Keratinocyte (primary cell): ENCODE measurements around the gene MAGEA4. TPM values are rescaled to one million over a fixed set of nuclear protein-coding genes. Genes with fewer than 3 reads are reported as not detected.

ENCODE experiments used
- DNase-seq: peaks from one replicate; pipeline ENCODE4 v3.0.0-alpha.2; 2011; ENCODE audit warnings: low read depth, missing footprints, low spot score
- FAIRE-seq: peaks from 2 replicates; lab custom pipeline; 2011; peaks lifted over from hg19 to GRCh38; lab: Jason Lieb, UNC
- H2AFZ ChIP-seq: 2 replicates; pipeline ENCODE4 v1.6.0; 2012; ENCODE audit warnings: low read length, control low read depth, inconsistent platforms; ENCODE audit not compliant: control insufficient read depth
- H3K27ac ChIP-seq: 2 replicates; pipeline ENCODE4 v1.5.1; 2011; ENCODE audit warnings: low read length; ENCODE audit not compliant: control insufficient read depth, insufficient read depth
- H3K27me3 ChIP-seq: 3 replicates; pipeline ENCODE4 v1.6.0; 2011; ENCODE audit warnings: low read length; ENCODE audit not compliant: control insufficient read depth, insufficient read depth; ENCODE audit errors: extremely low read depth
- H3K36me3 ChIP-seq, 2 experiments: 2 replicates in 1 of 2; 3 replicates in 1 of 2; pipeline ENCODE4 v1.5.1; 2011; ENCODE audit warnings: low read length in 2 of 2, mild to moderate bottlenecking in 1 of 2; ENCODE audit not compliant: control insufficient read depth in 2 of 2, insufficient read depth in 2 of 2; ENCODE audit errors: extremely low read depth in 1 of 2
- H3K4me1 ChIP-seq: 3 replicates; pipeline ENCODE4 v1.5.1; 2011; ENCODE audit warnings: low read length; ENCODE audit not compliant: control insufficient read depth, insufficient read depth; ENCODE audit errors: extremely low read depth
- H3K4me2 ChIP-seq: 3 replicates; pipeline ENCODE4 v1.6.0; 2011; ENCODE audit warnings: low read depth, low read length; ENCODE audit not compliant: control insufficient read depth, insufficient read depth; ENCODE audit errors: extremely low read depth
- H3K4me3 ChIP-seq, 3 experiments: fragments of 200-600 bp in 1 of 3; sonication (generic) in 1 of 3; 2 replicates in 2 of 3; 3 replicates in 1 of 3; pipeline ENCODE4 v1.5.1; 2011 to 2016; ENCODE audit warnings: low read length in 3 of 3, mild to moderate bottlenecking in 3 of 3, control low read depth in 2 of 3, inconsistent platforms in 1 of 3, low read depth in 1 of 3, mixed read lengths in 1 of 3, mixed run types in 1 of 3, moderate library complexity in 1 of 3; ENCODE audit not compliant: control insufficient read depth in 2 of 3, insufficient read depth in 2 of 3; ENCODE audit errors: extremely low read depth in 1 of 3
- H3K79me2 ChIP-seq: 2 replicates; pipeline ENCODE4 v1.6.0; 2012; ENCODE audit warnings: low read length; ENCODE audit not compliant: control insufficient read depth, insufficient read depth
- H3K9ac ChIP-seq: 3 replicates; pipeline ENCODE4 v1.6.0; 2011; ENCODE audit warnings: low read length; ENCODE audit not compliant: control insufficient read depth, insufficient read depth; ENCODE audit errors: extremely low read depth
- H3K9me1 ChIP-seq: 3 replicates; pipeline ENCODE4 v1.6.0; 2011; ENCODE audit warnings: low read length; ENCODE audit not compliant: control insufficient read depth, insufficient read depth; ENCODE audit errors: extremely low read depth
- H3K9me3 ChIP-seq: 2 replicates; pipeline ENCODE4 v1.5.1; 2012; ENCODE audit warnings: low read depth, low read length; ENCODE audit not compliant: control insufficient read depth
- H4K20me1 ChIP-seq: 3 replicates; pipeline ENCODE4 v1.6.0; 2011; ENCODE audit warnings: low read length; ENCODE audit not compliant: control insufficient read depth, insufficient read depth; ENCODE audit errors: extremely low read depth
- EZH2 ChIP-seq: IDR thresholded peaks from one replicate; pipeline ENCODE4 v1.6.1; 2012; ENCODE audit warnings: inconsistent platforms, mild to moderate bottlenecking, low read length, moderate library complexity
- dilution Hi-C: fragments of 300-500 bp; cut with MboI; formaldehyde crosslinking; loops from one replicate; pipeline ENCODE4 v1.7.0; 2020; ENCODE audit warnings: low sequenced_read_pairs; ENCODE audit not compliant: extremely low pct_ligation_motif_present
- polyA minus RNA-seq, 3 experiments: library from RNA; depleted of rRNA, polyadenylated mRNA; stranded (reverse); fragments of >200 nt; gene quantifications; 1 replicate in 1 of 3; 2 replicates in 1 of 3; 3 replicates in 1 of 3; pipeline ENCODE4 v1.2.3, GENCODE V29; 2011
- polyA plus RNA-seq, 5 experiments: library from polyadenylated mRNA; depleted of rRNA in 3 of 5; stranded (reverse) in 3 of 5; stranded (forward) in 1 of 5; unstranded in 1 of 5; fragments of >200 nt; gene quantifications; 1 replicate in 1 of 5; 2 replicates in 3 of 5; 3 replicates in 1 of 5; pipeline versions ENCODE4 v1.2.1 to v1.2.3, GENCODE V29; 2011 to 2012; ENCODE audit warnings: missing spikeins in 2 of 5, low read depth in 1 of 5, low replicate concordance in 1 of 5
- TF ChIP-seq, protein P1 (sequence below), 3 experiments: IDR thresholded peaks in 1 of 3; conservative IDR thresholded peaks in 1 of 3; optimal IDR thresholded peaks in 1 of 3; 2 replicates in 2 of 3; 3 replicates in 1 of 3; pipeline versions ENCODE3 to v1.5.1; 2011; ENCODE audit warnings: low read length in 3 of 3, mild to moderate bottlenecking in 3 of 3, moderate library complexity in 2 of 3, control low read depth in 1 of 3, inconsistent platforms in 1 of 3; ENCODE audit not compliant: insufficient read depth in 2 of 3; ENCODE audit errors: extremely low read depth in 1 of 3

Gene MAGEA4, protein sequence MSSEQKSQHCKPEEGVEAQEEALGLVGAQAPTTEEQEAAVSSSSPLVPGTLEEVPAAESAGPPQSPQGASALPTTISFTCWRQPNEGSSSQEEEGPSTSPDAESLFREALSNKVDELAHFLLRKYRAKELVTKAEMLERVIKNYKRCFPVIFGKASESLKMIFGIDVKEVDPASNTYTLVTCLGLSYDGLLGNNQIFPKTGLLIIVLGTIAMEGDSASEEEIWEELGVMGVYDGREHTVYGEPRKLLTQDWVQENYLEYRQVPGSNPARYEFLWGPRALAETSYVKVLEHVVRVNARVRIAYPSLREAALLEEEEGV
- not detected in 3 replicates for polyA plus RNA-seq
- polyA plus RNA-seq (2011; ENCODE audit: low read depth) = not detected
- not detected in 2 replicates for polyA plus RNA-seq (2011; cell fraction: cytosol; rRNA removed)
- not detected in 2 replicates for polyA plus RNA-seq (2011; cell fraction: nucleus; rRNA removed)
- polyA plus RNA-seq (2012; ENCODE audit: low replicate concordance) = not detected in 2 replicates
- not detected in 3 replicates for polyA minus RNA-seq
- polyA minus RNA-seq (2011; cell fraction: cytosol; rRNA and poly(A)+ RNA removed) = not detected
- not detected in 2 replicates for polyA minus RNA-seq (2011; cell fraction: nucleus; rRNA and poly(A)+ RNA removed)

DNA sequence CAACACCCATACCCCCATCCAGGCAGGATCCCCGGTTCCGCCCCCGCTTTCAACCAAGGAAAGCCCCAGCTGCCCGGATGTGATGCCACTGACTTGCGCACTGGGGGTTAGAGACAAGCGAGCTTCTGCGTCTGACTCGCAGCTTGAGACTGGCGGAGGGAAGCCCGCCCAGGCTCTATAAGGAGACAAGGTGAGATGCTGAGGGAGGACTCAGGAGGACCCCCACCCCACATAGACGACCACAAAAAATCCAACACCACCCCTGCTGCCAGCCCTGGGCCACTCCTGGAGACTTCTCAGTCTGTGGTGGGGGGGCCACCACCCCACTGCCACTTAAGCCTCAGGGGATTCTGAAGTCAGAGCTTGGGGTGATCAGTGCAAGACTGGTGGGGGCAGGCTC, at the start of gene MAGEA4:
TSS of gene MAGEA4 (plus strand) at position 110 of the 400 bp plus-strand sequence. CDS start 10,776 bp downstream, outside the sequence.
- FAIRE-seq = no peak
- TF ChIP-seq, protein P1, sequence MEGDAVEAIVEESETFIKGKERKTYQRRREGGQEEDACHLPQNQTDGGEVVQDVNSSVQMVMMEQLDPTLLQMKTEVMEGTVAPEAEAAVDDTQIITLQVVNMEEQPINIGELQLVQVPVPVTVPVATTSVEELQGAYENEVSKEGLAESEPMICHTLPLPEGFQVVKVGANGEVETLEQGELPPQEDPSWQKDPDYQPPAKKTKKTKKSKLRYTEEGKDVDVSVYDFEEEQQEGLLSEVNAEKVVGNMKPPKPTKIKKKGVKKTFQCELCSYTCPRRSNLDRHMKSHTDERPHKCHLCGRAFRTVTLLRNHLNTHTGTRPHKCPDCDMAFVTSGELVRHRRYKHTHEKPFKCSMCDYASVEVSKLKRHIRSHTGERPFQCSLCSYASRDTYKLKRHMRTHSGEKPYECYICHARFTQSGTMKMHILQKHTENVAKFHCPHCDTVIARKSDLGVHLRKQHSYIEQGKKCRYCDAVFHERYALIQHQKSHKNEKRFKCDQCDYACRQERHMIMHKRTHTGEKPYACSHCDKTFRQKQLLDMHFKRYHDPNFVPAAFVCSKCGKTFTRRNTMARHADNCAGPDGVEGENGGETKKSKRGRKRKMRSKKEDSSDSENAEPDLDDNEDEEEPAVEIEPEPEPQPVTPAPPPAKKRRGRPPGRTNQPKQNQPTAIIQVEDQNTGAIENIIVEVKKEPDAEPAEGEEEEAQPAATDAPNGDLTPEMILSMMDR (optimal IDR thresholded peaks at IDR 0.05 in 1 of 3, IDR thresholded peaks at IDR 0.05 in 1 of 3, conservative IDR thresholded peaks at IDR 0.05 in 1 of 3; ENCODE audit: extremely low read depth in 1 of 3, insufficient read depth in 2 of 3, low read length in 3 of 3) = no peak
- no peak for TF ChIP-seq EZH2
- Histone ChIP-seq H3K9me1 (no peaks in the 10 kb centered on the region), H3K79me2 (no peaks in the 10 kb centered on the region), H3K9ac (no peak within 1 kb of the TSS), H3K4me2 (no peak within 1 kb of the TSS), H2AFZ (no peak within 1 kb of the TSS), H4K20me1 (no peaks in the 10 kb centered on the region), H3K27me3 (no peaks in the 10 kb centered on the region), H3K36me3 (no peaks in the 10 kb centered on the region), H3K27ac (no peak within 1 kb of the TSS), H3K4me1 (no peaks in the 10 kb centered on the region), H3K9me3 (no peaks in the 10 kb centered on the region), H3K4me3 (no peak within 1 kb of the TSS)
- dilution Hi-C loops = no loop called here
- DNase-seq = no peak

DNA sequence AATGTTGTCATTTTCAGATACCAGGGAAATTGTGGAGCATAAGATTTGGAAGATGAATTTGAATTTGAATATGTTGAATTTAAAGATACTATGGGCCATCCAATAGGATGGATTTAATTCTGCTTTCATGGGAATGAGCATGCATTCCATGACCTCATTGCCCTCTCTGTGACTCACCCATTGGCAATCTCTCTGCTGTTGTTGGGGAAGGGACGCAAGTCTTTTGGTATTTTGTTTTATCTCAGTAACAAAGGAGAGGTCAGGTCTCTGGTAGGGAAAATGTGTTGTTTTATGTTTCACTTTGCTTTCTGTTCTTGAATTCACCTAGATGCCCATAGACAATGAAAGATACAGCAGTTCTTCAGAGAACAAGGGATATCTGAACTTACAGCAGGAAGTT, 42.1 kb upstream of the MAGEA4 start:
- H3K9me1 ChIP-seq = no peaks in the 10 kb centered on the region
- no peak overlapping the region for H3K4me3 ChIP-seq
- peak overlapping the region; percentile 60 for H3K4me2 ChIP-seq
- DNase-seq = no peak
- TF ChIP-seq EZH2 = no peak
- TF ChIP-seq, protein P1 (optimal IDR thresholded peaks at IDR 0.05 in 1 of 3, IDR thresholded peaks at IDR 0.05 in 1 of 3, conservative IDR thresholded peaks at IDR 0.05 in 1 of 3; ENCODE audit: extremely low read depth in 1 of 3, insufficient read depth in 2 of 3, low read length in 3 of 3) = no peak
- dilution Hi-C loops = no loop called here
- no peak overlapping the region for H3K9ac ChIP-seq
- no peaks in the 10 kb centered on the region for H3K79me2 ChIP-seq
- no peak overlapping the region for H2AFZ ChIP-seq
- H3K27me3 ChIP-seq = no peaks in the 10 kb centered on the region
- peaks cover 7% of the 10 kb centered on the region for H3K4me1 ChIP-seq
- peak; percentile 5 for FAIRE-seq
- H3K36me3 ChIP-seq = no peaks in the 10 kb centered on the region
- no peaks in the 10 kb centered on the region for H3K9me3 ChIP-seq
- peak overlapping the region; percentile 73 for H3K27ac ChIP-seq
- H4K20me1 ChIP-seq = no peaks in the 10 kb centered on the region
